Panc1 (cell line): Measurements from ENCODE around the gene CRYZ. TPM values are rescaled to one million over a fixed set of nuclear protein-coding genes. Genes with fewer than 3 reads are reported as not detected.

Source experiments
- ATAC-seq: fragments of 200-7000 bp; cut with Tn5 transposase; 2 replicates; pipeline ENCODE4 v1.9.1; 2020; ENCODE audit warnings: mild to moderate bottlenecking, moderate library complexity
- BruUV-seq: library from RNA; stranded (reverse); fragments of 400-500 nt; replicated peaks from 2 replicates; lab custom pipeline; 2021; lab: Mats Ljungman, UMichigan
- CTCF ChIA-PET: fragments of 300-600 bp; sonication (Branson Sonifier 250); formaldehyde crosslinking; loops from one replicate; lab custom pipeline; 2022; ENCODE audit warnings: antibody characterized with exemption; lab: Charles Lee
- POLR2A ChIA-PET: fragments of 300-600 bp; sonication (Branson Sonifier 250); formaldehyde crosslinking; loops from one replicate; lab custom pipeline; 2022; ENCODE audit warnings: antibody characterized with exemption; lab: Charles Lee
- DNase-seq: peaks from one replicate; pipeline ENCODE4 v3.0.0-alpha.2; 2010; ENCODE audit warnings: low read depth, low spot score
- H3K27ac ChIP-seq: 2 replicates; pipeline ENCODE4 v1.5.1; 2011; ENCODE audit warnings: mild to moderate bottlenecking, low read length, inconsistent platforms
- H3K27me3 ChIP-seq: fragments of 200-500 bp; sonication (Bioruptor generic); 2 replicates; pipeline ENCODE4 v1.6.0; 2014; ENCODE audit warnings: low read length, inconsistent platforms; ENCODE audit not compliant: control insufficient read depth, insufficient read depth
- H3K36me3 ChIP-seq: fragments of 200-500 bp; sonication (Bioruptor generic); 2 replicates; pipeline ENCODE4 v1.5.1; 2014; ENCODE audit warnings: inconsistent platforms, mild to moderate bottlenecking, low read length, moderate library complexity; ENCODE audit not compliant: control insufficient read depth, insufficient read depth
- H3K4me1 ChIP-seq: 2 replicates; pipeline ENCODE4 v1.5.1; 2011; ENCODE audit warnings: inconsistent platforms, mild to moderate bottlenecking, low read length, moderate library complexity; ENCODE audit not compliant: control insufficient read depth, insufficient read depth
- H3K4me3 ChIP-seq, 2 experiments: 2 replicates each; pipeline ENCODE4 v1.5.1; 2011 to 2012; ENCODE audit warnings: low read depth in 2 of 2, low read length in 2 of 2, mild to moderate bottlenecking in 2 of 2, inconsistent platforms in 1 of 2, moderate library complexity in 1 of 2
- H3K9me3 ChIP-seq: fragments of 200-500 bp; sonication (Bioruptor generic); 2 replicates; pipeline ENCODE4 v1.5.1; 2014; ENCODE audit warnings: low read depth, mild to moderate bottlenecking, inconsistent platforms, low read length, moderate library complexity; ENCODE audit not compliant: control insufficient read depth, insufficient read depth
- POLR2AphosphoS5 ChIP-seq: IDR thresholded peaks from 2 replicates; pipeline ENCODE4 v1.6.1; 2012; ENCODE audit warnings: mild to moderate bottlenecking, low read depth, low read length, moderate library complexity
- REST ChIP-seq, 2 experiments: IDR thresholded peaks; 2 replicates each; pipeline ENCODE4 v1.6.1; 2011 to 2012; ENCODE audit warnings: low read depth in 2 of 2, control low read depth in 1 of 2, low read length in 1 of 2, mild to moderate bottlenecking in 1 of 2, moderate library complexity in 1 of 2; ENCODE audit not compliant: insufficient read depth in 1 of 2
- SIN3A ChIP-seq: IDR thresholded peaks from 2 replicates; pipeline ENCODE4 v1.6.1; 2012; ENCODE audit warnings: low read depth, mild to moderate bottlenecking, low read length, moderate library complexity, borderline replicate concordance; ENCODE audit not compliant: insufficient read depth
- TCF7L2 ChIP-seq: IDR thresholded peaks from 2 replicates; pipeline ENCODE4 v1.6.1; 2011; ENCODE audit warnings: mild to moderate bottlenecking, low read depth, low read length, inconsistent platforms
- in situ Hi-C: cut with HindIII; loops from 2 replicates; pipeline ENCODE4 v1.10.0; 2016; ENCODE audit warnings: low sequenced_read_pairs, low pct_unique_long_range_greater_than_20kb
- intact Hi-C: fragments of 100-400 bp; cut with micrococcal nuclease; formaldehyde crosslinking; loops from one replicate; pipeline ENCODE4 v1.10.0; 2022; ENCODE audit not compliant: unreplicated experiment
- total RNA-seq: library from RNA; stranded (reverse); gene quantifications from one replicate; pipeline ENCODE4 v1.2.1, GENCODE V29; 2021; ENCODE audit not compliant: unreplicated experiment
- TF ChIP-seq, protein P1 (sequence below): fragments of 450-650 bp; IDR thresholded peaks from 2 replicates; pipeline ENCODE4 v1.5.1; 2017; ENCODE audit warnings: mild to moderate bottlenecking

Gene CRYZ
- total RNA-seq, 1 experiment from 2014 or later, result 32.7 TPM

DNA sequence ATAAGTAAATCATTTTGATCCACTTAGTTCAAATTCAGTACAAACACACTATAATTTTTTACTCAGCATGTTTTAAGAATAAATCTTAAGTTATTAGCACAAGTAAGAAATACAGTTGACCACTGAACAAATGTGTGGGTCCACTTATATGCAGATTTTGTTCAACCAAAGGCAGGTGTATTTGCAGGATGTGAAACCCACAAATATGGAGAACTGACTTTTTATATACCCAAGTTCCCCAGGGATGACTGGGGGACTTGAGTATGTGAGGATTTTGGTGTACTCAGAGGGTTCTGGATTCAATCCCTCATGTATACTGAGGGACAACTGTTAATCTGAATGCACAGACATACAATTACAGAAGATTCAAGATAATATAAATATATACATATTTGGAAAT is 33.5 kb downstream of the CRYZ start:
- BruUV-seq, result no TSS peak
- ATAC-seq (no peak), DNase-seq (no peak)
- no peaks in the 10 kb centered on the region for H3K36me3 ChIP-seq
- H3K4me3 ChIP-seq, result no peak overlapping the region
- intact Hi-C loops, result loop anchor here (10.0 kb wide), 1 partner anchor 495 kb away; no protein-coding TSS in a partner anchor
- no peaks in the 10 kb centered on the region for H3K4me1 ChIP-seq
- no peak overlapping the region for H3K27ac ChIP-seq
- in situ Hi-C loops, result no loop called here
- ChIA-PET CTCF (no interaction called here), POLR2A (no interaction called here)
- H3K9me3 ChIP-seq, result no peaks in the 10 kb centered on the region
- no peak for TF ChIP-seq POLR2AphosphoS5
- TF ChIP-seq TCF7L2, result no peak
- TF ChIP-seq REST (IDR thresholded peaks at IDR 0.05; ENCODE audit: insufficient read depth in 1 of 2, low read depth in 2 of 2, low read length in 1 of 2), result no peak
- TF ChIP-seq, protein P1, sequence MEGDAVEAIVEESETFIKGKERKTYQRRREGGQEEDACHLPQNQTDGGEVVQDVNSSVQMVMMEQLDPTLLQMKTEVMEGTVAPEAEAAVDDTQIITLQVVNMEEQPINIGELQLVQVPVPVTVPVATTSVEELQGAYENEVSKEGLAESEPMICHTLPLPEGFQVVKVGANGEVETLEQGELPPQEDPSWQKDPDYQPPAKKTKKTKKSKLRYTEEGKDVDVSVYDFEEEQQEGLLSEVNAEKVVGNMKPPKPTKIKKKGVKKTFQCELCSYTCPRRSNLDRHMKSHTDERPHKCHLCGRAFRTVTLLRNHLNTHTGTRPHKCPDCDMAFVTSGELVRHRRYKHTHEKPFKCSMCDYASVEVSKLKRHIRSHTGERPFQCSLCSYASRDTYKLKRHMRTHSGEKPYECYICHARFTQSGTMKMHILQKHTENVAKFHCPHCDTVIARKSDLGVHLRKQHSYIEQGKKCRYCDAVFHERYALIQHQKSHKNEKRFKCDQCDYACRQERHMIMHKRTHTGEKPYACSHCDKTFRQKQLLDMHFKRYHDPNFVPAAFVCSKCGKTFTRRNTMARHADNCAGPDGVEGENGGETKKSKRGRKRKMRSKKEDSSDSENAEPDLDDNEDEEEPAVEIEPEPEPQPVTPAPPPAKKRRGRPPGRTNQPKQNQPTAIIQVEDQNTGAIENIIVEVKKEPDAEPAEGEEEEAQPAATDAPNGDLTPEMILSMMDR, result no peak
- TF ChIP-seq SIN3A, result no peak
- no peaks in the 10 kb centered on the region for H3K27me3 ChIP-seq

DNA sequence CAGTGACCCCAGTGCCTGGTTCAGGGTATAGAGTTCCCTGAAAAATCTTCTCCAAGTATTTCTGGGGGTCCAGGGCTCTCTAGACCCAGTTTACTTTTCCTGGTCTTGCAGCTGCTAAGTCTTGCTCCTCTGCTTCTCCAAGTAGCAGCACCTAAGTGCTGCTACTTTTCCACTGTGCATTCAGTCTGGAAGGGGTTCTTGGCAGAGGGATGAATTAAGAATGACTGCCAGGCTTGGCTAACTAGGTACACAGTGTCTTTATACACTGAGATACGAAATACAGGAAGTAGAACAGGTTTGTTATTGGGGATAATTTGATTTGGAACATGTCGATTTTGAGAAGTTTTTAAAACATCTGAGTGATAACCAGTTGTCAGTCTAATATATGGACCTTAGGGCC is 35.0 kb downstream of the CRYZ start:
- H3K27me3 ChIP-seq, result no peaks in the 10 kb centered on the region
- no peaks in the 10 kb centered on the region for H3K36me3 ChIP-seq
- no peaks in the 10 kb centered on the region for H3K9me3 ChIP-seq
- CTCF ChIA-PET, result no interaction called here
- in situ Hi-C loops, result no loop called here
- no peak overlapping the region for H3K4me3 ChIP-seq
- H3K27ac ChIP-seq, result no peak overlapping the region
- no peak for ATAC-seq
- no peak for DNase-seq
- BruUV-seq, result no TSS peak
- intact Hi-C loops, result loop anchor here (10.0 kb wide), 1 partner anchor 493 kb away; no protein-coding TSS in a partner anchor
- TF ChIP-seq POLR2AphosphoS5 (no peak), SIN3A (no peak), REST (IDR thresholded peaks at IDR 0.05; ENCODE audit: insufficient read depth in 1 of 2, low read depth in 2 of 2, low read length in 1 of 2) (no peak)
- TF ChIP-seq, protein P1, result no peak
- no peaks in the 10 kb centered on the region; the same call in 1 of the 2 replicates for H3K4me1 ChIP-seq
- POLR2A ChIA-PET, result no interaction called here
